ENCODE results near the gene HUWE1.

The HUWE1 gene

GRCh38 chrX:53621418-53621986 is 65.0 kb downstream of the HUWE1 start:
- no peak for DNase-seq (ENCODE audit: low spot score)

- DNase-seq (ENCODE audit: low spot score): no peak
Measured at GRCh38 chrX:53616946-53617345, 69.6 kb downstream of the HUWE1 start.

- DNase-seq (ENCODE audit: low spot score): no peak
Measured at GRCh38 chrX:53606456-53606855, 80.1 kb downstream of the HUWE1 start.

- DNase-seq (ENCODE audit: low spot score): peak; percentile 10
Measured at GRCh38 chrX:53605004-53605403, 81.5 kb downstream of the HUWE1 start.

- DNase-seq (ENCODE audit: low spot score): no peak
Measured at GRCh38 chrX:53599781-53600396, 86.6 kb downstream of the HUWE1 start.

GRCh38 chrX:53598169-53598568 is 88.3 kb downstream of the HUWE1 start:
- no peak for DNase-seq (ENCODE audit: low spot score)

GRCh38 chrX:53595266-53595810 is 91.2 kb downstream of the HUWE1 start:
- no peak for DNase-seq (ENCODE audit: low spot score)

GRCh38 chrX:53594354-53594753 is 92.2 kb downstream of the HUWE1 start:
- DNase-seq (ENCODE audit: low spot score): peak; percentile 13

GRCh38 chrX:53587795-53588420 is 98.6 kb downstream of the HUWE1 start:
- DNase-seq (ENCODE audit: low spot score): no peak

- DNase-seq (ENCODE audit: low spot score): peak; percentile 74
Measured at GRCh38 chrX:53584891-53585290, 101.6 kb downstream of the HUWE1 start.

- DNase-seq (ENCODE audit: low spot score): no peak
Measured at GRCh38 chrX:53583571-53583970, 102.9 kb downstream of the HUWE1 start.

GRCh38 chrX:53580742-53581504 is 105.6 kb downstream of the HUWE1 start:
- DNase-seq (ENCODE audit: low spot score): no peak

- no peak for DNase-seq (ENCODE audit: low spot score)
Measured at GRCh38 chrX:53571494-53571893, 115.0 kb downstream of the HUWE1 start.

- DNase-seq (ENCODE audit: low spot score): no peak
Measured at GRCh38 chrX:53563324-53563723, 123.2 kb downstream of the HUWE1 start.

GRCh38 chrX:53561912-53562311 is 124.6 kb downstream of the HUWE1 start:
- no peak for DNase-seq (ENCODE audit: low spot score)

- no peak for DNase-seq (ENCODE audit: low spot score)
Measured at GRCh38 chrX:53558646-53559045, 127.9 kb downstream of the HUWE1 start.

- no peak for DNase-seq (ENCODE audit: low spot score)
Measured at GRCh38 chrX:53556868-53557267, 129.7 kb downstream of the HUWE1 start.

GRCh38 chrX:53550756-53551463 is 135.6 kb downstream of the HUWE1 start:
- no peak for DNase-seq (ENCODE audit: low spot score)

GRCh38 chrX:53547668-53548067 is 138.9 kb downstream of the HUWE1 start:
- no peak for DNase-seq (ENCODE audit: low spot score)

- no peak for DNase-seq (ENCODE audit: low spot score)
Measured at GRCh38 chrX:53544936-53545335, 141.6 kb downstream of the HUWE1 start.

GRCh38 chrX:53538781-53539180 is 147.7 kb downstream of the HUWE1 start:
- DNase-seq (ENCODE audit: low spot score): no peak

All from pons (tissue), 1 donor.